H1 (cell line): ENCODE results near the gene COL5A1. TPM values are rescaled to one million over a fixed set of nuclear protein-coding genes. Genes with fewer than 3 reads are reported as not detected.

ENCODE experiments used
- CTCF ChIA-PET: fragments of 300-600 bp; sonication (Branson Sonifier 250); formaldehyde crosslinking; loops from one replicate; lab custom pipeline; 2021; ENCODE audit not compliant: partially characterized antibody; lab: Charles Lee
- POLR2A ChIA-PET: fragments of 300-600 bp; sonication (Branson Sonifier 250); formaldehyde crosslinking; loops from one replicate; lab custom pipeline; 2021; ENCODE audit warnings: inconsistent platforms; ENCODE audit not compliant: partially characterized antibody; lab: Charles Lee
- DNase-seq, 2 experiments: peaks; one replicate each; pipeline versions ENCODE4 v3.0.0 to v3.0.0-alpha.2; 2010 to 2022; ENCODE audit warnings: low spot score in 2 of 2, low read depth in 1 of 2, mixed read lengths in 1 of 2
- FAIRE-seq: peaks from 2 replicates; lab custom pipeline; 2011; peaks lifted over from hg19 to GRCh38; lab: Jason Lieb, UNC
- H2AFZ ChIP-seq: 2 replicates; pipeline ENCODE4 v1.8.1; 2012; ENCODE audit warnings: low read length, inconsistent platforms
- H2AK5ac ChIP-seq: 2 replicates; pipeline ENCODE4 v1.6.1; 2013; ENCODE audit warnings: low read depth, low read length
- H2BK120ac ChIP-seq: replicated peaks from 2 replicates; pipeline ENCODE3; 2013; ENCODE audit warnings: low read depth, low read length, inconsistent platforms
- H2BK12ac ChIP-seq: 2 replicates; pipeline ENCODE4 v1.6.1; 2013; ENCODE audit warnings: low read depth, low read length
- H2BK15ac ChIP-seq: 2 replicates; pipeline ENCODE4 v1.6.1; 2013; ENCODE audit warnings: low read length
- H2BK20ac ChIP-seq: 2 replicates; pipeline ENCODE4 v1.6.1; 2013; ENCODE audit warnings: low read length
- H2BK5ac ChIP-seq: 2 replicates; pipeline ENCODE4 v1.6.1; 2013; ENCODE audit warnings: low read depth, low read length
- H3K14ac ChIP-seq: 2 replicates; pipeline ENCODE4 v1.6.1; 2013; ENCODE audit warnings: inconsistent platforms; ENCODE audit not compliant: insufficient read length
- H3K18ac ChIP-seq: 2 replicates; pipeline ENCODE4 v1.6.1; 2013; ENCODE audit warnings: low read length; ENCODE audit errors: extremely low read depth
- H3K23ac ChIP-seq: 2 replicates; pipeline ENCODE4 v1.6.1; 2013; ENCODE audit warnings: inconsistent platforms; ENCODE audit not compliant: insufficient read length
- H3K23me2 ChIP-seq: 2 replicates; pipeline ENCODE4 v1.6.1; 2013; ENCODE audit warnings: low read depth, low read length
- H3K27ac ChIP-seq: 2 replicates; pipeline ENCODE4 v1.6.1; 2011; ENCODE audit warnings: low read depth, low read length, inconsistent platforms
- H3K27me3 ChIP-seq, 4 experiments: replicated peaks in 1 of 4; 1 replicate in 1 of 4; 2 replicates in 3 of 4; pipeline versions ENCODE4 v1.6.1 to v1.8.1; 2011 to 2013; ENCODE audit warnings: low read length in 3 of 4, mild to moderate bottlenecking in 3 of 4, inconsistent platforms in 2 of 4, mixed read lengths in 2 of 4, moderate library complexity in 1 of 4; ENCODE audit not compliant: control insufficient read depth in 3 of 4, insufficient read depth in 3 of 4; ENCODE audit errors: extremely low read depth in 1 of 4
- H3K36me3 ChIP-seq, 4 experiments: 2 replicates each; pipeline versions ENCODE4 v1.6.1 to v1.8.1; 2011 to 2013; ENCODE audit warnings: mild to moderate bottlenecking in 4 of 4, low read length in 3 of 4, moderate library complexity in 2 of 4, control low read depth in 1 of 4, inconsistent platforms in 1 of 4; ENCODE audit not compliant: insufficient read depth in 4 of 4, control insufficient read depth in 2 of 4
- H3K4ac ChIP-seq: replicated peaks from 2 replicates; pipeline ENCODE3; 2013; ENCODE audit warnings: low read length, low read depth, mixed read lengths, inconsistent platforms; ENCODE audit not compliant: insufficient read length
- H3K4me1 ChIP-seq, 4 experiments: replicated peaks in 1 of 4; 1 replicate in 1 of 4; 2 replicates in 3 of 4; pipeline versions ENCODE4 v1.6.1 to v1.8.1; 2011 to 2013; ENCODE audit warnings: low read length in 3 of 4, inconsistent platforms in 2 of 4, mixed read lengths in 1 of 4; ENCODE audit not compliant: insufficient read depth in 4 of 4, control insufficient read depth in 3 of 4
- H3K4me2 ChIP-seq, 2 experiments: 2 replicates each; pipeline versions ENCODE4 v1.6.1 to v1.8.1; 2011 to 2013; ENCODE audit warnings: low read depth in 2 of 2, low read length in 2 of 2, control low read depth in 1 of 2, inconsistent platforms in 1 of 2, mild to moderate bottlenecking in 1 of 2; ENCODE audit not compliant: insufficient read depth in 1 of 2
- H3K4me3 ChIP-seq, 4 experiments: fragments of 200-600, 300-600 bp in 1 of 4; sonication (generic), shearing (Covaris generic), sonication (Bioruptor Twin) in 1 of 4; 2 replicates each; pipeline versions ENCODE4 v1.5.1 to v1.8.1; 2011 to 2016; ENCODE audit warnings: low read length in 4 of 4, low read depth in 3 of 4, control low read depth in 2 of 4, inconsistent platforms in 2 of 4, mild to moderate bottlenecking in 2 of 4, mixed read lengths in 1 of 4, moderate library complexity in 1 of 4; ENCODE audit not compliant: insufficient read depth in 2 of 4; ENCODE audit errors: extremely low read depth in 1 of 4
- H3K56ac ChIP-seq: replicated peaks from 2 replicates; pipeline ENCODE3; 2013; ENCODE audit warnings: low read depth, mild to moderate bottlenecking, mixed read lengths, low read length, inconsistent platforms; ENCODE audit not compliant: insufficient read length
- H3K79me1 ChIP-seq: 2 replicates; pipeline ENCODE4 v1.6.1; 2013; ENCODE audit warnings: low read depth, low read length, control low read depth
- H3K79me2 ChIP-seq, 2 experiments: 2 replicates each; pipeline versions ENCODE4 v1.6.1 to v1.8.1; 2012 to 2013; ENCODE audit warnings: low read length in 2 of 2, mild to moderate bottlenecking in 2 of 2, inconsistent platforms in 1 of 2; ENCODE audit not compliant: insufficient read depth in 2 of 2, control insufficient read depth in 1 of 2
- H3K9ac ChIP-seq, 4 experiments: replicated peaks in 1 of 4; 1 replicate in 1 of 4; 2 replicates in 3 of 4; pipeline versions ENCODE4 v1.6.1 to v1.8.1; 2011 to 2013; ENCODE audit warnings: low read depth in 3 of 4, low read length in 3 of 4, control low read depth in 2 of 4, mild to moderate bottlenecking in 2 of 4, moderate library complexity in 2 of 4, inconsistent platforms in 1 of 4; ENCODE audit errors: extremely low read depth in 1 of 4
- H3K9me3 ChIP-seq, 2 experiments: 2 replicates each; pipeline versions ENCODE4 v1.6.1 to v1.8.1; 2012 to 2013; ENCODE audit warnings: mild to moderate bottlenecking in 2 of 2, moderate library complexity in 2 of 2, control low read depth in 1 of 2, inconsistent platforms in 1 of 2, low read depth in 1 of 2, low read length in 1 of 2, mixed read lengths in 1 of 2; ENCODE audit not compliant: insufficient read depth in 2 of 2
- H4K20me1 ChIP-seq, 2 experiments: replicated peaks in 1 of 2; 2 replicates each; pipeline versions ENCODE3 to v1.8.1; 2011 to 2013; ENCODE audit warnings: inconsistent platforms in 2 of 2, low read length in 2 of 2, mild to moderate bottlenecking in 1 of 2; ENCODE audit not compliant: insufficient read depth in 2 of 2, control insufficient read depth in 1 of 2
- H4K5ac ChIP-seq: 2 replicates; pipeline ENCODE4 v1.6.1; 2013; ENCODE audit warnings: low read length, low read depth, mixed read lengths, inconsistent platforms; ENCODE audit not compliant: insufficient read length
- H4K8ac ChIP-seq: 2 replicates; pipeline ENCODE4 v1.8.0; 2013; ENCODE audit warnings: mild to moderate bottlenecking, moderate library complexity, low read length, inconsistent platforms; ENCODE audit not compliant: insufficient read depth; ENCODE audit errors: extremely low read depth
- H4K91ac ChIP-seq: replicated peaks from 2 replicates; pipeline ENCODE3; 2013; ENCODE audit warnings: low read length, mixed read lengths, inconsistent platforms; ENCODE audit not compliant: insufficient read length
- BACH1 ChIP-seq: IDR thresholded peaks from 2 replicates; pipeline ENCODE4 v1.6.1; 2012; ENCODE audit warnings: low read length, improper control_type of control experiment
- CREB1 ChIP-seq: IDR thresholded peaks from 2 replicates; pipeline ENCODE4 v1.6.1; 2012; ENCODE audit warnings: inconsistent platforms
- RBBP5 ChIP-seq: IDR thresholded peaks from 2 replicates; pipeline ENCODE4 v1.7.1; 2012; ENCODE audit warnings: low read depth, mild to moderate bottlenecking, inconsistent platforms, low read length, moderate library complexity, borderline replicate concordance
- WGBS, 2 experiments: shearing (Covaris generic) in 1 of 2; methylation state at CpG; one replicate each; pipeline versions ENCODE4 v1.1.6 to v1.1.7; 2013 to 2015; ENCODE audit warnings: low lambda C conversion rate in 2 of 2, mixed read lengths in 2 of 2, inconsistent platforms in 1 of 2, low coverage in 1 of 2, missing lambda C conversion rate in 1 of 2; ENCODE audit not compliant: insufficient replicate concordance in 2 of 2, insufficient coverage in 1 of 2, insufficient read length in 1 of 2; ENCODE audit errors: extremely low coverage in 1 of 2, missing lambda C conversion rate in 1 of 2; 5-methylcytosine and 5-hydroxymethylcytosine counted together
- polyA plus RNA-seq, 7 experiments: library from polyadenylated mRNA; depleted of rRNA in 3 of 7; stranded (reverse) in 5 of 7; unstranded in 2 of 7; fragments of >200 nt in 5 of 7; fragments of 200-250 nt in 2 of 7; gene quantifications; 1 replicate in 5 of 7; 2 replicates in 1 of 7; 4 replicates in 1 of 7; pipeline versions ENCODE4 v1.2.1 to v1.2.3, GENCODE V29; 2011 to 2013; ENCODE audit warnings: missing spikeins in 2 of 7, mixed read lengths in 2 of 7
- total RNA-seq: library from RNA; stranded (reverse); fragmentation: NEBNext Ultra II Directional; extraction: Animal tissue kit (Norgen Biotek cat#: 25700); gene quantifications from 2 replicates; pipeline ENCODE4 v1.2.1, GENCODE V29; 2021

COL5A1 gene
- total and polyA plus RNA-seq, 2 of the 8 experiments (the other 6 are each of a cell fraction or from before 2014, with no cell fraction given) = 3.8 to 12.0 TPM

- no peak overlapping the region for H3K4me2 ChIP-seq
- H3K79me1 ChIP-seq = no peaks in the 10 kb centered on the region
- ChIA-PET CTCF (interaction anchor here (1.4 kb wide), 1 partner anchor 10 kb away, joined by 3 read pairs; no protein-coding TSS in a partner anchor), POLR2A (interaction anchor here (1.9 kb wide), 1 partner anchor 10 kb away, joined by 5 read pairs; no protein-coding TSS in a partner anchor)
- WGBS, 2 experiments = 82% methylated on average over 9 of the region's 9 CpGs; no CpG with 5 or more reads in 1 of the 2 experiments
- FAIRE-seq = no peak
- no peak overlapping the region for H4K91ac ChIP-seq
- no peak overlapping the region for H2AFZ ChIP-seq
- H4K20me1 ChIP-seq = no peaks in the 10 kb centered on the region
- H3K4me3 ChIP-seq = no peak overlapping the region
- no peak overlapping the region for H4K8ac ChIP-seq
- no peak overlapping the region for H3K23ac ChIP-seq
- H3K14ac ChIP-seq = no peak overlapping the region
- H3K4ac ChIP-seq = no peak overlapping the region
- H2BK120ac ChIP-seq = no peak overlapping the region
- no peak overlapping the region for H2BK5ac ChIP-seq
- no peaks in the 10 kb centered on the region for H3K79me2 ChIP-seq
- TF ChIP-seq BACH1 (no peak), RBBP5 (no peak), CREB1 (no peak)
- H2BK15ac ChIP-seq = no peak overlapping the region
- H3K9ac ChIP-seq = no peak overlapping the region
- no peaks in the 10 kb centered on the region for H3K36me3 ChIP-seq
- no peak overlapping the region for H3K56ac ChIP-seq
- H3K27me3 ChIP-seq = no peaks in the 10 kb centered on the region
- no peak overlapping the region for H2BK12ac ChIP-seq
- H4K5ac ChIP-seq = no peak overlapping the region
- no peaks in the 10 kb centered on the region; the same call in 1 of the 2 replicates for H3K23me2 ChIP-seq
- H2BK20ac ChIP-seq = no peak overlapping the region
- H3K4me1 ChIP-seq = peaks cover 0 to 13% (median 5%) of the 10 kb centered on the region in 4 experiments; a peak in 6 of 7 replicates
- DNase-seq = no peak
- no peaks in the 10 kb centered on the region for H3K9me3 ChIP-seq
- H3K18ac ChIP-seq = no peak overlapping the region
- H3K27ac ChIP-seq = no peak overlapping the region
- H2AK5ac ChIP-seq = no peak overlapping the region
Measured at GRCh38 chr9:134628354-134628736, 13.3 kb upstream of the COL5A1 start.
